Endodermal cell (in vitro differentiated cells): ENCODE measurements around the gene UFSP2. TPM values are rescaled to one million over a fixed set of nuclear protein-coding genes. Genes with fewer than 3 reads are reported as not detected.
A peak's percentile ranks its signal among the peaks of the same experiment; 100 is the strongest.

Experiments used
- DNase-seq: peaks from one replicate; pipeline ENCODE4 v3.0.0-alpha.2; 2017
- H3K27ac ChIP-seq: 2 replicates; pipeline ENCODE4 v1.5.1; 2013; ENCODE audit warnings: mild to moderate bottlenecking, low read depth, low read length, moderate library complexity
- H3K27me3 ChIP-seq: 2 replicates; pipeline ENCODE4 v1.6.1; 2013; ENCODE audit warnings: mild to moderate bottlenecking, low read length, moderate library complexity; ENCODE audit not compliant: insufficient read depth, control insufficient read depth, poor library complexity, severe bottlenecking
- H3K36me3 ChIP-seq: 2 replicates; pipeline ENCODE4 v1.7.0; 2013; ENCODE audit warnings: mild to moderate bottlenecking, low read length, moderate library complexity; ENCODE audit not compliant: control insufficient read depth, insufficient read depth
- H3K4me1 ChIP-seq: one replicate; pipeline ENCODE4 v1.7.0; 2013; ENCODE audit warnings: low read length; ENCODE audit not compliant: control insufficient read depth, insufficient read depth
- H3K4me3 ChIP-seq: 2 replicates; pipeline ENCODE4 v1.5.1; 2013; ENCODE audit warnings: mild to moderate bottlenecking, low read length, moderate library complexity
- H3K9ac ChIP-seq: 2 replicates; pipeline ENCODE4 v1.6.1; 2013; ENCODE audit warnings: mild to moderate bottlenecking, low read length, moderate library complexity; ENCODE audit not compliant: poor library complexity, severe bottlenecking; ENCODE audit errors: extremely low read depth
- H3K9me3 ChIP-seq: 2 replicates; pipeline ENCODE4 v1.6.1; 2013; ENCODE audit warnings: mild to moderate bottlenecking, low read length, moderate library complexity; ENCODE audit not compliant: control insufficient read depth
- H3K27ac Mint-ChIP-seq: 2 replicates; pipeline ENCODE4 v1.8.0; 2020; ENCODE audit warnings: mixed read lengths
- H3K27me3 Mint-ChIP-seq: 2 replicates; pipeline ENCODE4 v1.8.0; 2021; ENCODE audit warnings: mild to moderate bottlenecking, mixed read lengths; ENCODE audit not compliant: insufficient read depth
- H3K36me3 Mint-ChIP-seq: 2 replicates; pipeline ENCODE4 v1.8.0; 2020; ENCODE audit warnings: low read depth, mixed read lengths
- H3K4me1 Mint-ChIP-seq: 2 replicates; pipeline ENCODE4 v1.8.0; 2020; ENCODE audit warnings: mixed read lengths
- H3K4me3 Mint-ChIP-seq: 2 replicates; pipeline ENCODE4 v1.8.0; 2020; ENCODE audit warnings: mild to moderate bottlenecking, moderate library complexity, mixed read lengths
- H3K9me3 Mint-ChIP-seq: 2 replicates; pipeline ENCODE4 v1.8.0; 2020; ENCODE audit warnings: mild to moderate bottlenecking, mixed read lengths
- WGBS, 2 experiments: methylation state at CpG; one replicate each; pipeline versions ENCODE4 v1.1.5 to v1.1.7; 2013; ENCODE audit warnings: missing lambda C conversion rate in 2 of 2, mixed read lengths in 1 of 2; ENCODE audit not compliant: insufficient coverage in 1 of 2, insufficient read length in 1 of 2; 5-methylcytosine and 5-hydroxymethylcytosine counted together
- total RNA-seq, 2 donors: library from RNA; stranded (reverse); fragmentation: NEBNext Ultra II Directional in 1 of 2; extraction: Animal tissue kit (Norgen Biotek cat#: 25700) in 1 of 2; gene quantifications; 2 replicates in 1 of 2; 3 replicates in 1 of 2; pipeline ENCODE4 v1.2.1, GENCODE V29; 2021
- TF ChIP-seq, protein P1 (sequence below): fragments of 200-600 bp; sonication (generic); conservative IDR thresholded peaks from 2 replicates; pipeline ENCODE4 v1.5.0; 2021; ENCODE audit warnings: antibody characterized with exemption, mild to moderate bottlenecking

Gene UFSP2
- total RNA-seq, 2 donors from 2014 or later: 23.3 to 24.7 TPM

- Mint-ChIP-seq H3K36me3 (no peaks in the 10 kb centered on the region), H3K27ac (no peak overlapping the region), H3K9me3 (no peaks in the 10 kb centered on the region), H3K4me3 (no peak overlapping the region), H3K27me3 (peaks cover 38% of the 10 kb centered on the region), H3K4me1 (peaks cover 16% of the 10 kb centered on the region)
- Histone ChIP-seq H3K4me3 (no peak overlapping the region), H3K27me3 (peaks cover 15% of the 10 kb centered on the region), H3K27ac (no peak overlapping the region), H3K36me3 (no peaks in the 10 kb centered on the region), H3K9ac (no peak overlapping the region), H3K9me3 (no peaks in the 10 kb centered on the region), H3K4me1 (no peaks in the 10 kb centered on the region)
- DNase-seq: no peak
- TF ChIP-seq, protein P1, sequence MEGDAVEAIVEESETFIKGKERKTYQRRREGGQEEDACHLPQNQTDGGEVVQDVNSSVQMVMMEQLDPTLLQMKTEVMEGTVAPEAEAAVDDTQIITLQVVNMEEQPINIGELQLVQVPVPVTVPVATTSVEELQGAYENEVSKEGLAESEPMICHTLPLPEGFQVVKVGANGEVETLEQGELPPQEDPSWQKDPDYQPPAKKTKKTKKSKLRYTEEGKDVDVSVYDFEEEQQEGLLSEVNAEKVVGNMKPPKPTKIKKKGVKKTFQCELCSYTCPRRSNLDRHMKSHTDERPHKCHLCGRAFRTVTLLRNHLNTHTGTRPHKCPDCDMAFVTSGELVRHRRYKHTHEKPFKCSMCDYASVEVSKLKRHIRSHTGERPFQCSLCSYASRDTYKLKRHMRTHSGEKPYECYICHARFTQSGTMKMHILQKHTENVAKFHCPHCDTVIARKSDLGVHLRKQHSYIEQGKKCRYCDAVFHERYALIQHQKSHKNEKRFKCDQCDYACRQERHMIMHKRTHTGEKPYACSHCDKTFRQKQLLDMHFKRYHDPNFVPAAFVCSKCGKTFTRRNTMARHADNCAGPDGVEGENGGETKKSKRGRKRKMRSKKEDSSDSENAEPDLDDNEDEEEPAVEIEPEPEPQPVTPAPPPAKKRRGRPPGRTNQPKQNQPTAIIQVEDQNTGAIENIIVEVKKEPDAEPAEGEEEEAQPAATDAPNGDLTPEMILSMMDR: no peak
- 93 to 96% methylated on average over 5 to 6 of the region's 6 CpGs for WGBS, 2 experiments
Measured at GRCh38 chr4:185463541-185463940, 37.8 kb upstream of the UFSP2 start.

DNA sequence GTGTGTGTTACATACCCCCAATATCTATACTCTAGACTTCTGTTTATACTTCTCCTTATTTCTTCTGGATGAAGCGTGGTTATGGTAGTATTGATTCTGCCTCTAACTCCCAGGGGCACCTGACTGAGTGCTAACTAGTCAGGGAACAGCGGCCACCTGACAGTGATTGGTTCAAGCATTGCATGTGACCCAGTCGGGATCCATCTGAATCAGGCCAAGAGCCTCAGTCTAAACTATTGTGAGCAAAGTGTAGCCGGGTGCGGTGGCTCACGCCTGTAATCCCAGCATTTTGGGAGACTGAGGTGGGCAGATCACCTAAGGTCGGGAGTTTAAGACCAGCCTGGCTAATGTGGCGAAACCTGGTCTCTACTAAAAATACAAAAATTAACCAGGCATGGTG lies 35.8 kb upstream of the UFSP2 start:
- WGBS, 2 experiments: 94 to 95% methylated on average over 7 to 8 of the region's 8 CpGs
- H3K27ac Mint-ChIP-seq: no peak overlapping the region
- no peaks in the 10 kb centered on the region for H3K36me3 ChIP-seq

DNA sequence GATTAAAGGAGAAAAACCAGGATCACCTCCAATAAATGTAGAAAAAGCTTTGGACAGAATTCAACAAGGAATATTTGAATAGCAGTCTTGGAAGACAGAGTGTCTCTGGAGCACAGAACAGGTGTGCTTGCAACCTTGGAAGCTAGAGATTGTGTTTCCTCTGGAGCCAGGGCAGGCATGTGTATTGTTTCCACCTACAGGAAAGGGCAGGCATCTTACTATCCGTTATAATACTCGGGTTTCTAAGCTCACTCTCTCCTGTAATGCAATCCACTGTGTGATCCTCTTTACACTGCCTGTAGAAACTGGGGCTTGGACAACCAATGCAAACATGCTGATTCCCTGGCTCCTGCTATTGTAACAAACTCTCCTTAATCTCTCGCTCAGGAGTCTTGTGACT lies 31.4 kb upstream of the UFSP2 start:
- WGBS, 2 experiments: 42 to 52% methylated on average over 3 of the region's 3 CpGs

More for the DNA sequence above, 35.8 kb upstream of the UFSP2 start:
- Histone ChIP-seq H3K4me3 (no peak overlapping the region), H3K27me3 (no peaks in the 10 kb centered on the region), H3K9ac (no peak overlapping the region), H3K27ac (no peak overlapping the region), H3K9me3 (no peaks in the 10 kb centered on the region), H3K4me1 (no peaks in the 10 kb centered on the region)
- Mint-ChIP-seq H3K36me3 (no peaks in the 10 kb centered on the region), H3K4me3 (no peak overlapping the region), H3K9me3 (no peaks in the 10 kb centered on the region), H3K4me1 (peaks cover 24% of the 10 kb centered on the region), H3K27me3 (peaks cover 19% of the 10 kb centered on the region)
- TF ChIP-seq, protein P1: no peak
- no peak for DNase-seq

More for the DNA sequence above, 31.4 kb upstream of the UFSP2 start:
- Mint-ChIP-seq H3K4me3 (no peak overlapping the region), H3K27ac (no peak overlapping the region), H3K4me1 (peaks cover 9% of the 10 kb centered on the region), H3K36me3 (no peaks in the 10 kb centered on the region), H3K27me3 (peaks cover 7% of the 10 kb centered on the region), H3K9me3 (no peaks in the 10 kb centered on the region)
- peak; percentile 53 for DNase-seq
- Histone ChIP-seq H3K4me3 (no peak overlapping the region), H3K27ac (no peak overlapping the region), H3K36me3 (no peaks in the 10 kb centered on the region), H3K9ac (no peak overlapping the region), H3K9me3 (no peaks in the 10 kb centered on the region), H3K4me1 (no peaks in the 10 kb centered on the region), H3K27me3 (no peaks in the 10 kb centered on the region)
- TF ChIP-seq, protein P1: peak; percentile 43
